ENCODE data around the gene JAM3. TPM values are rescaled to one million over a fixed set of nuclear protein-coding genes. Genes with fewer than 3 reads are reported as not detected.

The JAM3 gene
- total RNA-seq, 1 experiment from 2014 or later = 32.9 TPM

DNA sequence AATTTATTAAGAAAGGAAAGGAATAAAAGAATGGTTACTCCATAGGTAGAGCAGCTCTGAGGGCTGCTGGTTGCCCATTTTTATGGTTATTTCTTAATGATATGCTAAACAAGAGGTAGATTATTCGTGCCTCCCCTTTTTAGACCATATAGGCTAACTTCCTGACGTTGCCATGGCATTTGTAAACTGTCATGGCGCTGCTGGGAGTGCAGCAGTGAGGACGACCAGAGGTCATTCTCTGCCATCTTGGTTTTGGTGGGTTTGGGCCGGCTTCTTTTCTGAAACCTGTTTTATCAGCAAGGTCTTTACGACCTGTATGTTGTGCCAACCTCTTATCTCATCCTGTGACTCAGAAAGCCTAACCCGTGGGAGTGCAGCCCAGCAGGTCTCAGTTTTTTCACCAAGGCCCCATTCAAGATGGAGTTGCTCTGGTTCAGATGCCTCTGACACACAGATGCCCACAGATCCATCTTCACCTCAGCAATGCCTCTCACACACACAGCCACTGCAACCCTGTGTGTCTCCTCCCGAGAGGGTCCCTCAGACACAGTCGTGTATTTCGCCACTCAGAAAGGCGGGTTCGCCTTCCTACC is 16.4 kb upstream of the JAM3 start (continued):
- TF ChIP-seq, protein P1, sequence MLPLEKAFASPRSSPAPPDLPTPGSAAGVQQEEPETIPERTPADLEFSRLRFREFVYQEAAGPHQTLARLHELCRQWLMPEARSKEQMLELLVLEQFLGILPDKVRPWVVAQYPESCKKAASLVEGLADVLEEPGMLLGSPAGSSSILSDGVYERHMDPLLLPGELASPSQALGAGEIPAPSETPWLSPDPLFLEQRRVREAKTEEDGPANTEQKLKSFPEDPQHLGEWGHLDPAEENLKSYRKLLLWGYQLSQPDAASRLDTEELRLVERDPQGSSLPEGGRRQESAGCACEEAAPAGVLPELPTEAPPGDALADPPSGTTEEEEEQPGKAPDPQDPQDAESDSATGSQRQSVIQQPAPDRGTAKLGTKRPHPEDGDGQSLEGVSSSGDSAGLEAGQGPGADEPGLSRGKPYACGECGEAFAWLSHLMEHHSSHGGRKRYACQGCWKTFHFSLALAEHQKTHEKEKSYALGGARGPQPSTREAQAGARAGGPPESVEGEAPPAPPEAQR (CRISPR knock-in tag; IDR thresholded peaks at IDR 0.05) = peak; percentile 87
- TF ChIP-seq, protein P2, sequence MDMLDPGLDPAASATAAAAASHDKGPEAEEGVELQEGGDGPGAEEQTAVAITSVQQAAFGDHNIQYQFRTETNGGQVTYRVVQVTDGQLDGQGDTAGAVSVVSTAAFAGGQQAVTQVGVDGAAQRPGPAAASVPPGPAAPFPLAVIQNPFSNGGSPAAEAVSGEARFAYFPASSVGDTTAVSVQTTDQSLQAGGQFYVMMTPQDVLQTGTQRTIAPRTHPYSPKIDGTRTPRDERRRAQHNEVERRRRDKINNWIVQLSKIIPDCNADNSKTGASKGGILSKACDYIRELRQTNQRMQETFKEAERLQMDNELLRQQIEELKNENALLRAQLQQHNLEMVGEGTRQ (CRISPR knock-in tag; IDR thresholded peaks at IDR 0.05) = no peak
- peak; percentile 55; the same call in 1 of the 2 replicates for TF ChIP-seq MXD4 (CRISPR knock-in tag; IDR thresholded peaks at IDR 0.05; ENCODE audit: borderline replicate concordance)
- TF ChIP-seq SMAD3 (CRISPR knock-in tag; IDR thresholded peaks at IDR 0.05; ENCODE audit: borderline replicate concordance) = no peak
- TF ChIP-seq, protein P3, sequence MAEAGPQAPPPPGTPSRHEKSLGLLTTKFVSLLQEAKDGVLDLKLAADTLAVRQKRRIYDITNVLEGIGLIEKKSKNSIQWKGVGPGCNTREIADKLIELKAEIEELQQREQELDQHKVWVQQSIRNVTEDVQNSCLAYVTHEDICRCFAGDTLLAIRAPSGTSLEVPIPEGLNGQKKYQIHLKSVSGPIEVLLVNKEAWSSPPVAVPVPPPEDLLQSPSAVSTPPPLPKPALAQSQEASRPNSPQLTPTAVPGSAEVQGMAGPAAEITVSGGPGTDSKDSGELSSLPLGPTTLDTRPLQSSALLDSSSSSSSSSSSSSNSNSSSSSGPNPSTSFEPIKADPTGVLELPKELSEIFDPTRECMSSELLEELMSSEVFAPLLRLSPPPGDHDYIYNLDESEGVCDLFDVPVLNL (CRISPR knock-in tag; IDR thresholded peaks at IDR 0.05; ENCODE audit: borderline replicate concordance, low read depth) = no peak
- TF ChIP-seq, protein P4, sequence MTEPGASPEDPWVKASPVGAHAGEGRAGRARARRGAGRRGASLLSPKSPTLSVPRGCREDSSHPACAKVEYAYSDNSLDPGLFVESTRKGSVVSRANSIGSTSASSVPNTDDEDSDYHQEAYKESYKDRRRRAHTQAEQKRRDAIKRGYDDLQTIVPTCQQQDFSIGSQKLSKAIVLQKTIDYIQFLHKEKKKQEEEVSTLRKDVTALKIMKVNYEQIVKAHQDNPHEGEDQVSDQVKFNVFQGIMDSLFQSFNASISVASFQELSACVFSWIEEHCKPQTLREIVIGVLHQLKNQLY (CRISPR knock-in tag; IDR thresholded peaks at IDR 0.05) = no peak
- no peak for TF ChIP-seq TP53 (CRISPR knock-in tag; IDR thresholded peaks at IDR 0.05)
- TF ChIP-seq, protein P5, sequence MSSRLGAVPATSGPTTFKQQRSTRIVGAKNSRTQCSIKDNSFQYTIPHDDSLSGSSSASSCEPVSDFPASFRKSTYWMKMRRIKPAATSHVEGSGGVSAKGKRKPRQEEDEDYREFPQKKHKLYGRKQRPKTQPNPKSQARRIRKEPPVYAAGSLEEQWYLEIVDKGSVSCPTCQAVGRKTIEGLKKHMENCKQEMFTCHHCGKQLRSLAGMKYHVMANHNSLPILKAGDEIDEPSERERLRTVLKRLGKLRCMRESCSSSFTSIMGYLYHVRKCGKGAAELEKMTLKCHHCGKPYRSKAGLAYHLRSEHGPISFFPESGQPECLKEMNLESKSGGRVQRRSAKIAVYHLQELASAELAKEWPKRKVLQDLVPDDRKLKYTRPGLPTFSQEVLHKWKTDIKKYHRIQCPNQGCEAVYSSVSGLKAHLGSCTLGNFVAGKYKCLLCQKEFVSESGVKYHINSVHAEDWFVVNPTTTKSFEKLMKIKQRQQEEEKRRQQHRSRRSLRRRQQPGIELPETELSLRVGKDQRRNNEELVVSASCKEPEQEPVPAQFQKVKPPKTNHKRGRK (CRISPR knock-in tag; IDR thresholded peaks at IDR 0.05; ENCODE audit: borderline replicate concordance) = no peak
- 0 out of 2 replicates have a peak, but pooled peaks have one; percentile 24 for TF ChIP-seq NFATC4 (CRISPR knock-in tag; IDR thresholded peaks at IDR 0.05)
- TF ChIP-seq FOXJ3 (CRISPR knock-in tag; IDR thresholded peaks at IDR 0.05; ENCODE audit: borderline replicate concordance) = no peak
- TF ChIP-seq ZNF263 (CRISPR knock-in tag; IDR thresholded peaks at IDR 0.05; ENCODE audit: low read depth) = no peak
- TF ChIP-seq ZNF423 (CRISPR knock-in tag; IDR thresholded peaks at IDR 0.05) = 0 out of 2 replicates have a peak, but pooled peaks have one; percentile 30
- TF ChIP-seq IRF2 (CRISPR knock-in tag; IDR thresholded peaks at IDR 0.05; ENCODE audit: borderline replicate concordance, low read depth) = no peak

DNA sequence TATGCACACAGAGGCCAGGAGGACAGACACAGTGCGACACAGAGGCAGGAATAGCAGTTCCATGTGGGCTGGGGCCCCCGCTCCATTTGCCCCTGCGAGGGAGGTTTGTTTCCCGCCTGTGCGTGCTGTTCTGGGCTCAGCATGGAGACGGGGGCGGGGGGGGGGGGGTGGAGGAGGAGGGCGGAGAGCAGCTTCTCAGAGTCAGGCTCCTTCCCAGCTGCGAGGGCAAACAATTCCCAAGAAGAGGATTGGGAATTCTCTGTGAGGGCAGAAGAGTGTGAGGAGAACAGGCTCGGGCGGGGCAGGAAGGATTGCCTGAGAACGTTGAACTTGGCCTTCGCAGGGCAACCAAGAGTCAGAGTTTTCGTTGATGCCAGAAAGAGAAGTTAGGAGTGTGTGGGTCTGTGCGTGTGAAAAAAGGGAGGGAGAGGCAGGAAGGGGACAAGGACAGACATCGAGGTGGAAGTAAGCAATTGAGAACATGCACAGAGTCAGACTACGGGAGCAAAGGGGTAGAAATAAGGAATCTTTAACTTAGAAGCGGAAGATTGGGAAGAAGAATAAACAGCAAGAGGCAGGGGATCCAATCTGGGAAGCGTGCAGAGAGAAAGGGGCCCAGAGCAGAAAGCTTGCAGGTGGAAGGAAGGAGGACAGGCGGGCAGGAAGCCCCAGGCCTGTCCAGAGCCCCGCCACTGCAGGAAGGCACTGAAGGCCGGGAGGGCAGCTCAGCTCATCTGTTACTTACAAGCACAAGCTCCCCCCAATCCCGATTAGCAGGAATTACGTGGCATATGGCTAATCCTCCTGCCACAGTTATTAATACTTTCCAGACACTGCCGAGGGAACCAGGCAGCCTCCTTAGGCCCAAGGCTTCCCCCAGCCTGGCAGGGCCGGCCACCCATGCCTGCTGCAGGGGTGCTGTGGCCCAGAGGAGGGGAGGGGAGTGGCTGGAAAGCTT is 15.6 kb upstream of the JAM3 start:
- H3K4me3 Mint-ChIP-seq = no peak overlapping the region
- H3K36me3 Mint-ChIP-seq = no peaks in the 10 kb centered on the region
- peaks cover 7% of the 10 kb centered on the region; the same call in 1 of the 2 replicates for H3K27me3 Mint-ChIP-seq (ENCODE audit: low read depth)
- no peak overlapping the region for H3K27ac Mint-ChIP-seq
- POLR2A ChIA-PET = interaction anchor here (0.7 to 1.4 kb wide), 2 partner anchors 16 to 125 kb away, joined by 3 read pairs; no protein-coding TSS in a partner anchor
- CTCF ChIA-PET = interaction anchor here (0.5 to 3.4 kb wide), 8 partner anchors 8 to 187 kb away, joined by 3 to 22 read pairs (median 5); no protein-coding TSS in a partner anchor
- DNase-seq (ENCODE audit: low spot score) (no peak), ATAC-seq (peak; percentile 29)
- TF ChIP-seq, protein P6, sequence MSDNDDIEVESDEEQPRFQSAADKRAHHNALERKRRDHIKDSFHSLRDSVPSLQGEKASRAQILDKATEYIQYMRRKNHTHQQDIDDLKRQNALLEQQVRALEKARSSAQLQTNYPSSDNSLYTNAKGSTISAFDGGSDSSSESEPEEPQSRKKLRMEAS (CRISPR knock-in tag; IDR thresholded peaks at IDR 0.05) = 0 out of 2 replicates have a peak, but pooled peaks have one; percentile 47
- TF ChIP-seq GTF2I (CRISPR knock-in tag; conservative IDR thresholded peaks at IDR 0.05) (no peak), SMAD4 (CRISPR knock-in tag; IDR thresholded peaks at IDR 0.05) (no peak), SP1 (CRISPR knock-in tag; conservative IDR thresholded peaks at IDR 0.05) (peak; percentile 31; the same call in 1 of the 2 replicates)
- peaks cover 38% of the 10 kb centered on the region for H3K4me1 Mint-ChIP-seq
- no peaks in the 10 kb centered on the region for H3K9me3 Mint-ChIP-seq

Measured in WTC11 (cell line).